Measurements from ENCODE around the gene CEBPZOS.
A peak's percentile ranks its signal among the peaks of the same experiment; 100 is the strongest.

The CEBPZOS gene

DNA sequence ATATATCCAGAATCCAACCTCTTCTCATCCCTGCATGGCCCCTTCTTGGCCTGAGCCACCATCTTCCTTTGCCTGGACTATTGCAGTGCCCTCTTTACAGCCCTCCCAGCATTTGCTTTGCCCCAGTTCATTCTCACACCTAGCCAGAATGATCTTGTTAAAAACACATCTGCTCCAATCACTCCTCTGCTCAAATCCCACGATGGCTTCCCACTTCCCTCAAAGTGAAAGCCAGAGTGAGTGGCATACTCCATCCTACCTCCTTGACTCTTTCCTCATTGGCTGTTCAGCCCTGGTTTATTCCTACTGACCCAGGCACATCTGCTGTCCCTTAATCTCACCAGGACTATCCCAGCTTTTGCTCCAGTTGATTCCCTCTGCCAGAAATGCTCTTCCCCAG is 22.6 kb upstream of the CEBPZOS start:
- CTCF ChIA-PET: no interaction called here

DNA sequence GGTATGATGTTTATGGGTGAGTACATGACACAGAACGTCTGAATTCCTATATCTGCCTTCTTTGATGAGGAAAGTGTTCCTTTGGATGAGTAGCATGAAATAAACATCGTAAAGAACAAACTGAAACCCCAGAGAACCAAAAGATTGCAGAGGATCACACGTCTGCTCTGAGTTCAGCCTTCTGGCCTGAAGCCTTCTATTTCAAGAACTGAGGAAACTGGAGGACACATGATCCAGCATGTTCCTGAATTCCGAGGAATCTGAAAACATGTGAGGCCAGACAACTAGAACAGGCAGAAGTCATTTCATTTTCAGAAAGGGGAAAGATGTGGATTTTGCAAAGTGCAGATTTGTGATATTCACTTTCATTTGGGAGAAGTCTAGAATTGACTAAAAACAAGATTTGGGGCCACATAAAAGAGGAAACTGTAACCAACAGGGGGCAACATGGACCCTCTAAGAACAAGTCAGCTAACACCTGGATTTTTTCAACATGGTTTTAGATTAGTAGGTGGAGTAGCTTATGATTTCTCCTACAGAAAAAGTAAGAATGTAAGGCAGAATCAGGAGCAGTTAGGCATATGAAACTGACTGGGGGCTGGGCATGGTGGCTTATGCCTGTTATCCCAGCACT is 16.2 kb upstream of the CEBPZOS start:
- no peak for TF ChIP-seq SP1 (IDR thresholded peaks at IDR 0.05)
- no peak for TF ChIP-seq ZNF384 (IDR thresholded peaks at IDR 0.05)
- no peak for TF ChIP-seq L3MBTL2 (conservative IDR thresholded peaks at IDR 0.05)
- TF ChIP-seq ARNT (IDR thresholded peaks at IDR 0.05): no peak
- TF ChIP-seq FOXM1 (IDR thresholded peaks at IDR 0.05; ENCODE audit: borderline replicate concordance): no peak
- no peak for TF ChIP-seq SUZ12 (IDR thresholded peaks at IDR 0.05)
- ChIA-PET POLR2A (no interaction called here), CTCF (interaction anchor here (0.6 kb wide), 1 partner anchor 128 kb away, joined by 3 read pairs; no protein-coding TSS in a partner anchor)
- no peak for DNase-seq (ENCODE audit: extremely low spot score)

More for the DNA sequence above, 22.6 kb upstream of the CEBPZOS start:
- no peak for TF ChIP-seq ARNT (IDR thresholded peaks at IDR 0.05)
- TF ChIP-seq HDGF (IDR thresholded peaks at IDR 0.05; ENCODE audit: borderline replicate concordance): no peak
- no peak for TF ChIP-seq CTBP1 (IDR thresholded peaks at IDR 0.05; ENCODE audit: borderline replicate concordance)
- TF ChIP-seq L3MBTL2 (conservative IDR thresholded peaks at IDR 0.05): no peak
- no peak for TF ChIP-seq BHLHE40 (IDR thresholded peaks at IDR 0.05; ENCODE audit: borderline replicate concordance)
- TF ChIP-seq, protein P1, sequence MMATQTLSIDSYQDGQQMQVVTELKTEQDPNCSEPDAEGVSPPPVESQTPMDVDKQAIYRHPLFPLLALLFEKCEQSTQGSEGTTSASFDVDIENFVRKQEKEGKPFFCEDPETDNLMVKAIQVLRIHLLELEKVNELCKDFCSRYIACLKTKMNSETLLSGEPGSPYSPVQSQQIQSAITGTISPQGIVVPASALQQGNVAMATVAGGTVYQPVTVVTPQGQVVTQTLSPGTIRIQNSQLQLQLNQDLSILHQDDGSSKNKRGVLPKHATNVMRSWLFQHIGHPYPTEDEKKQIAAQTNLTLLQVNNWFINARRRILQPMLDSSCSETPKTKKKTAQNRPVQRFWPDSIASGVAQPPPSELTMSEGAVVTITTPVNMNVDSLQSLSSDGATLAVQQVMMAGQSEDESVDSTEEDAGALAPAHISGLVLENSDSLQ (IDR thresholded peaks at IDR 0.05): no peak
- TF ChIP-seq TARDBP (IDR thresholded peaks at IDR 0.05): no peak
- no peak for TF ChIP-seq ZNF384 (IDR thresholded peaks at IDR 0.05)
- no peak for TF ChIP-seq FOXM1 (IDR thresholded peaks at IDR 0.05; ENCODE audit: borderline replicate concordance)
- DNase-seq (ENCODE audit: extremely low spot score): no peak
- POLR2A ChIA-PET: no interaction called here

DNA sequence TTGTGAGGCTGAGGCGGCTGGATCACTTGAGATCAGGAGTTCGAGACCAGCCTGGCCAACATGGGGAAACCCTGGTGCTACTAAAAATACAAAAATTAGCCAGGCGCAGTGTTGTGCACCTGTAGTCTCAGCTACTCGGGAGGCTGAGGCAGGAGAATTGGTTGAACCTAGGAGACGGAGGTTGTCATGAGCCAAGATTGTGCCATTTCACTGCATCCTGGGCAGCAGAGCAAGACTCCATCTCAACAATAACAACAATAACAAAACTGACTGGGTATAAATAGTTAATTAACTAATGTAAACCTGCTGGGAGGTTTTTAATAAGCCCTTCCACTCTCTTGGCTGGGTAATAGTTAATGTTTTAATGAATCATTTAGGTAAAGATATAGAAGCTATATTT is 15.7 kb upstream of the CEBPZOS start:
- no peak for DNase-seq (ENCODE audit: extremely low spot score)
- POLR2A ChIA-PET: no interaction called here
- no peak for TF ChIP-seq TARDBP (IDR thresholded peaks at IDR 0.05)
- TF ChIP-seq BHLHE40 (IDR thresholded peaks at IDR 0.05; ENCODE audit: borderline replicate concordance): no peak
- TF ChIP-seq, protein P1 (IDR thresholded peaks at IDR 0.05): no peak
- TF ChIP-seq ELF4 (IDR thresholded peaks at IDR 0.05): no peak
- no peak for TF ChIP-seq FOXK2 (IDR thresholded peaks at IDR 0.05)
- TF ChIP-seq SUZ12 (IDR thresholded peaks at IDR 0.05): no peak
- no peak for TF ChIP-seq ARNT (IDR thresholded peaks at IDR 0.05)
- TF ChIP-seq NFRKB (IDR thresholded peaks at IDR 0.05): no peak
- TF ChIP-seq FOXA1 (IDR thresholded peaks at IDR 0.05): no peak
- TF ChIP-seq L3MBTL2 (conservative IDR thresholded peaks at IDR 0.05): no peak
- TF ChIP-seq HDGF (IDR thresholded peaks at IDR 0.05; ENCODE audit: borderline replicate concordance): no peak
- TF ChIP-seq SP1 (IDR thresholded peaks at IDR 0.05): no peak
- TF ChIP-seq ZNF384 (IDR thresholded peaks at IDR 0.05): no peak
- TF ChIP-seq LEF1 (IDR thresholded peaks at IDR 0.05; ENCODE audit: borderline replicate concordance): no peak
- no peak for TF ChIP-seq CTBP1 (IDR thresholded peaks at IDR 0.05; ENCODE audit: borderline replicate concordance)
- no peak for TF ChIP-seq FOXM1 (IDR thresholded peaks at IDR 0.05; ENCODE audit: borderline replicate concordance)
- CTCF ChIA-PET: interaction anchor here (0.6 kb wide), 1 partner anchor 127 kb away, joined by 3 read pairs; no protein-coding TSS in a partner anchor

DNA sequence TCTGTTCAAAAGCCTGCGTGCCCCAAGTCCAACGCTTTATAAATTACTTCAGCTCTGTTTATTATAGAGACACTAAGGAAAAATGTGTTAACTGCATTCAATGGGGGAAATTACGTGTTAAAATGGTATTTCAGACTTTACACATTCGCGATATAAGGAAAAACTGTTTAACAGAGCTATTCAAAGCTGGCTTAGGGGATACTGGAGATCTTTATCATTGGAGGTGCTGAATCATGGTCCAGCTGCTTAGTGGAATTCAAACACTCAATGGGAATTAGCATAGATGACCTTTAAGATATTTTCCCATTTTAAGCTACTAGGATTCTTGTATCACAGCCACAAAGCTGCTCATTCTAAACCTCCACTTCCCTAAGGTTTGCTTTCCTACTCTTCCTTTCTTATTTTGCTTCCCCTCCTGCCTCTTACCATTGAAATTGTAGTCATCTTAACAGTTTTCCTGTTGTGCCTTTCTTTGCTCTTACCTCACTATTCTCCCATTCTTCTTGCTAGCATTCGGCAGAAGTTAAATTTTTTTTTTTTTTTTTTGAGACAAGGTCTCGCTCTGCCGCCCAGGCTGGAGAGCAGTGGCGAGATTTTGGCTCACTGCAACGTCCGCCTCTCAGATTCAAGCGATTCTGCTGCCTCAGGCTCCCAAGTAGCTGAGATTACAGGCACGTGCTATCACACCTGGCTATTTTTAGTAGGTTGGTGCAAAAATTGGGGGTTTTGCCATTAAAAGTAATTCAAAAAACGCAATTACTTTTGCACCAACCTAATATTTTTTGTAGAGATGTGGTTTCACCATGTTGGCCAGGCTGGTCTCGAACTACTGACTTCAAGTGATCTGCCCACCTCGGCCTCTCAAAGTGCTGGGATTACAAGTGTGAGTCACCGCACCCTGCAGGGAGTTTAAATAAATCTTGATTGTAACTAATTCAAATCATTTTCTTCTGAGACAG is 14.3 kb upstream of the CEBPZOS start:
- no peak for DNase-seq (ENCODE audit: extremely low spot score)
- POLR2A ChIA-PET: interaction anchor here (0.6 kb wide), 1 partner anchor 9 kb away, joined by 3 read pairs; no protein-coding TSS in a partner anchor
- TF ChIP-seq CTBP1 (IDR thresholded peaks at IDR 0.05; ENCODE audit: borderline replicate concordance): no peak
- no peak for TF ChIP-seq SUZ12 (IDR thresholded peaks at IDR 0.05)
- TF ChIP-seq FOXK2 (IDR thresholded peaks at IDR 0.05): no peak
- peak; percentile 62; the same call in 1 of the 2 replicates for TF ChIP-seq ELF4 (IDR thresholded peaks at IDR 0.05)
- CTCF ChIA-PET: interaction anchor here (1.1 kb wide), 1 partner anchor 233 kb away, joined by 3 read pairs; no protein-coding TSS in a partner anchor

DNA sequence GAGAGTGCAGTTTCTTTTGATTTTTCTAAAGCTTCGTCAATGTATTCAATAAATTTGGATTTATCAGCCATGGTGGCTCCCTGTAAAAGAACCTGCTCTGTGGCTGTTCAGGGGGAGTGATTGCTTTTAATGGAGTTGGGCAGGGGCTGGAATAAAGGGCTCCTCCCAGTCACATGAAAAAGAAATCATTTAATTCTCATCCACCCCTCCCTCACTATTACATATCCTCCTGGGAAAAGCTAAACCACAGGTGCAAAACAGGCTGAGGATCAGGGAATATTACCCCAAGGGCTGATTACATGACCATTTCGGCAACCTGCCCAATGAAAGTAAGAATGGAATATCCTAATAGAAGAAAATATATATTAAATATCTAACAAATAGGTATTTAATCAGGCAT is 7.7 kb upstream of the CEBPZOS start, which contains the start of gene SULT6B1:
Gene SULT6B1 (minus strand): TSS at position 101 of the 400 bp plus-strand sequence. CDS start 30 bp downstream, at position 71.
- TF ChIP-seq NFRKB (IDR thresholded peaks at IDR 0.05) (no peak), BHLHE40 (IDR thresholded peaks at IDR 0.05; ENCODE audit: borderline replicate concordance) (no peak)
- POLR2A ChIA-PET: no interaction called here
- CTCF ChIA-PET: interaction anchor here (0.8 kb wide), 1 partner anchor 16 kb away, joined by 3 read pairs; no protein-coding TSS in a partner anchor
- no peak for DNase-seq (ENCODE audit: extremely low spot score)

DNA sequence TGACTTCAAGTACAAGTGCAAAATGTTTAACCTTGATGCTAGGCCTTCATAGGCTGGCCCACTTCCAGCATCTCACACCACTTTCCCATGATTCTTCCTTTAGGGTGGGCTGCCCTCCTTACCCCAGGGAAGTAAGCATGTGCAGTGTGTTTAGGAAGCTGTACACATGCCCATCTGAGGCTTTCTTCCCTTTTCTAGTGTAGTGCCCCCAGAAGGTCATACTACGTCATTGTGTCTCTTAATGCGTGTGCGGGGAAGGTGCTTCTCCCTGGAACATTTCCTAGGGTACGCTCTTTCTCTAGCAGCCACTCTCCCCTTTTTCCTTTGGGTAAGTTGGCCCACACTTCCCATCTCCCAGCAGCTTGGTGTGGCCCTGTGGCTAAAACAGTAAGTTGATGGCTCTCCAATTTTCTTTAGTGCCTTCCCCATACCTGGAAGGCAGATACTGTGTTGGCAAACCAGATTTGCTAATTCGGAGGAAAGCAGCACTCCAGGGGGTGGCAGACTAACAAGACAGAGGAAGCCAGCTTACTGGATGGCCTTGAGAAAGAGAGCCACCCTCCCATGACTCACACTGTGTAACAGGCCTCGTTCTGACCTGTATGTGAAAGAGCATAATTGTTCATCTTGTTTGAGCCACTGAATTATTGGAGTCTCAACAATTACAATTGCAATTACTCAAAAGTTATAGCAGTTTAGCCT is 6.7 kb upstream of the CEBPZOS start:
- no peak for TF ChIP-seq FOXM1 (IDR thresholded peaks at IDR 0.05; ENCODE audit: borderline replicate concordance)
- ChIA-PET POLR2A (interaction anchor here (1.6 kb wide), 1 partner anchor 32 kb away, joined by 3 read pairs; no protein-coding TSS in a partner anchor), CTCF (no interaction called here)
- no peak for DNase-seq (ENCODE audit: extremely low spot score)

Measured in HEK293T (cell line).